GM18867 (cell line): ENCODE data around the gene MYT1.
"Not testable (repeated sequence)": the region's sequence is repeated elsewhere in the genome, so short reads cannot be mapped to it uniquely, and the experiment has no call there.

Experiments
- ATAC-seq: cut with Tn5 transposase; IDR thresholded peaks from one replicate; pipeline ENCODE4 v1.9.1; 2021; ENCODE audit warnings: mild to moderate bottlenecking, moderate library complexity; ENCODE audit not compliant: unreplicated experiment

Gene MYT1

DNA sequence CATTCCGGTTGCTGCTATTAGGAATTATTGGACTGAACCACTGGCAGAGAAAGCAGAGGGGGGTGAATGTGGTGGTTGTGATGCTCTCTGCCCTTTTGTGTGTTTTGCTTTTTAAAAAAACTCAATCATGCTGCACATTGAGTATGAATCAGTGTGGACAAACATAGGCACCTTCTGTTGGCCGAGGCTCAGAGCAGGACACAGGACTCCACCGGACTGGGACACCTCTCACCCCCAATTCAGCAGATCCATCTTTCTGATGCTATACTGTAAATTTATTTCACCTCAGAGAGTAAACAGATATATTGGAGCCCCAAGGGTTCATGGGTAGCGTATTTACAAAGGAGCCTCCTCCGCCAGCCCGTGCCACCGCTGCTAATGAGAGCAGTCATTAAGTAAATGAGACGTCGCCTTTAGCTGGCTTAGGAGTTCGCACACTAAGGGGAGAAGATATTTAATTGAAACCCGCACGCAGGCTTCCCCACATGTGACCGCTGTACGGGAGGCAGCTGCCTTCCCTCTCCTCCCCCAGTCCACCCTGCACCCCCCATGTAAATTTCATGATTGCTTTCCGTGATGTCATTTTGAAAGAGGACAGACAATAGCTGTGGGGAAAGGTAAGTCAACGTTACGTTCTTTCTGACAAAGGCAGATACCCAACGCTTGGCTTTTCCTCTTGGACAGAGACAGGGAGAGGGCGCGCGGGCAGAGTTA lies at the start of gene MYT1:
Gene MYT1, plus strand, starts transcription at position 330 of the 714 bp plus-strand sequence. CDS start 34,410 bp downstream, outside the sequence.
- ATAC-seq: no peak

DNA sequence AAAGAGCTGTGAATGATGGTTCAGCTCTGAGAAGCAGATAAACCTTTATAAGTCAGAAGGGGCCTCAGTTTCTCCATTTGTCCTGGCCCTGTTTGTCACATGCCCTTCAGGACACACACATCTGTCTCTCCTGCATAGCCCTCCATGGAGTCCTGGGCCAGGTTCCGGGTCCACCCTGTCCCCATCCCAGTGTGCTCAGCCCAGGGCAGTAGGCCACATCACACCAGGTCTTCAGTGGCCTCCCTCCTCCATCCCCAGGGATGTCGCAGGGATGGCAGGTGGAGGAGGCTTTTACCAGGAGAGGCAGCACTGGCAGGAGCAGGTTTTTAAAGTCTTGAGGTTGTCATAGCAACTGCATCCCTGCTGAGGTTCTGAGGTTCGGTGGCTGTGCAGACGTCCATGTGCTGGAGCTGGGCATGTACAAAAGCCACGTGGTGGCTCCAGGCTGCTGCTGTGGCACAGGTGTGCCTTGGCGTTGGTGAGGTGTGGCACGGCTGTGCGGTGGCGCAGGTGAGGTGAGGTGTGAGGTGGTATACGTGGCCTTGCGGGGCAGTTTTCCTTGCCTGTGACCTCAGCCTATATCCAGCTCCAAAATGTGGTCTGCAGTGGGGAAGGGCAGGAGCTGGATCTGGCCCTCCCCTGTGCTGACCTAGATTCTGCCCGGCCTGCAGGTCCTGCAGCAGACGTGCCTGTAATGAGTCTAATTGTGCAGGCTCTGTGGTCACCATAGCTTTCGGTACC lies 48.9 kb upstream of the MYT1 start:
- no peak for ATAC-seq

DNA sequence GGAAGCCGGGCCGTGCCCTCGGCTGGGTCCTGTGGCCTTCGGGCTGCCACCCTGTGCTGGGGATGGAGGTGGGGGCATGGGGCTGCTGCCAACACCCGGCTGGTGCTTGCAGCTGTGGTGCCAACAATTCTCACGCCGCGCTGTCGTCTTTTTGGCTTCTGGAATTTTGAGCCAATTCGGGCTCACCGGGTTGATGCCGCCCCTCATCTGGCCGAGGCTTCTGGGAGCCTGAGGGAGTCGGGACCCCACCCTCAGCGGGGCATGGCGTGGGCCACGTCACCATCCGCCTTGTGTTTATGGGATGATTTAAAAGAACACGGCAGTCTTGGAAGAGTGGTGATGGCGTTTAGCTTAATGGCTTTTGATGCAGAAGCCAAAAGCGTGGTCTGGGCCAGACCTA lies 48.2 kb upstream of the MYT1 start:
- ATAC-seq: no peak

- ATAC-seq: no peak
Measured at GRCh38 chr20:64116541-64117431, 47.5 kb upstream of the MYT1 start.

- not testable (repeated sequence) for ATAC-seq
Measured at GRCh38 chr20:64117432-64117777, 46.8 kb upstream of the MYT1 start.

DNA sequence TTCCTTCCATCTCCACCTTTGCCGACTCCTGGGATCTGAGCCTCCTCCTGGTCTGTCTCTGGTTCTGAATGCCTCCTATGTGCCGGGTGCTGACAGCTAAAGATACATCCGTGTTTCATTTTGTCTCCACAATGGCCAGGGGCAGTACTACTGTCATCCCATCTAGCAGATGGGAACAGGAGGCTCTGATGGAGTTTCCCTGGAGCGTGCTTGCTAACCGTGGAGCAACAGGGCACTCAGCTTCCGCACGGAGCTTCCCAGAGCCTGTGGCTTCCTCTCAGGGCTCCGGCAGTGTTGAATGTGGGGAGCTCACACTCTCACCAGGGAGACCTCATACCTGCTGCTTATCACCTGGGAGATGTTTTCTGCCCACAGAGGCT lies 45.0 kb upstream of the MYT1 start:
- no peak for ATAC-seq

DNA sequence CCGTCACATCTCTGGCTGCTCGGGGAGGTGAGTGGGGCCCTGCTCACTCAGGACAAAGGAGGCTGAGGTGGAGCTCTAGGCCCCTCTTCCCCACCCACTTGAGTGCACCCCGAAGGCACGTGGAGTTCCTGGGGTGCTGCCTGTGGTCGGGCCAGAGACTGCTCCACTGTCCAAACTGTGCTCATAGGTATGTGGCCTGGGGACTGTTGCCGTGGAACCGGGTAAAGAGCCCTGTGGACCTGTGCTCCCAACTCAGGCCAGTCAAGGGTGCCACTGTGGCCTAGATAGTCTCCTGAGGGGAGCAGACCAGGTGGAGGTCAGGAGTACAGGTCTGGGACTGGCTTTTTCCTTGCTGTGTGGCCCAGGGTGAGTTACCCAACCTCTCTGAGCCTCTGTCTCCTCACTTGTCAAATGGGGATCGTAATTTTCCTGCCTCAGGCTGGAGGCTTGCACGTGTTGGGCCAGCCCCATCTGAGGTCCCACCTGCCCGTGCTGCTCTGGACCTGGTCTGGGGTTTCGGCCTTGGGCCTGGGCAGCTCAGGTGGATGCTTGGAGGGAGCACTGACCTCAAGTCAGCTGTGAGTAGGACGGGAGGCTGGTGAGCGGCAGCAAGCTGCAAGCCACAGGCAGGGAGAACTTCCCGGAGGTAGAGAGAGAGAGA lies 44.4 kb upstream of the MYT1 start:
- ATAC-seq: no peak

DNA sequence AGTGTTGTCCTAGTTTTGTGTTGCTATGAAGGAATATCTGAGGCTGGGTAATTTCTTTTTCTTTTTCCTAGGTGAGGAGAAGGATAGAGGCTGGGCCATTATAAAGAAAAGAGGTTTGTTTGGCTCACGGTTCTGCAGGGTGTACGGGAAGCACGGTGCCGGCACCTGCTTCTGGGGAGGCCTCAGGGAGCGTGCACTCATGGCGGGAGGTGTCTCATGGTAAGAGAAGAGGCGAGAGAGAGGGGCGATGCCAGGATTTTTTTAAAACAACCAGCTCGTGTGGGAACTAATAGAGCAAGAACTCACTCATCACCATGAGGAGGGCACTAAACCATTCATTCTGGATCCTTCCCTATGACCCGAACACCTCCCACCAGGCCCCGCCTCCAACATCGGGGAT lies 42.7 kb upstream of the MYT1 start:
- no peak for ATAC-seq

DNA sequence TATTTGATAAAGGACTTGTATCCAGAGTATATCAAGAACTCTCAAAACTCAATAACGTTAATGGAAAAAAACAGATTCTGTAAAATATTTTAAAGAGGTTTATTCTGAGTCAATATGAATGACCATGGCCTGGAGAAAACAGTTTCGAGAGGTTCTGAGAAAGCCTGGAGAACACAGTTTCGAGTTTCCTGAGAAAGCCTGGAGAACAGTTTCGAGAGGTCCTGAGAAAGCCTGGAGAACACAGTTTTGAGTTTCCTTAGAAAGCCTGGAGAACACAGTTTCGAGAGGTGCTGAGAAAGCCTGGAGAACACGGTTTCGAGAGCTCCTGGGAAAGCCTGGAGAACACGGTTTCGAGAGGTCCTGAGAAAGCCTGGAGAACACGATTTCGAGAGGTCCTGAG lies 41.3 kb upstream of the MYT1 start:
- not testable (repeated sequence) for ATAC-seq

DNA sequence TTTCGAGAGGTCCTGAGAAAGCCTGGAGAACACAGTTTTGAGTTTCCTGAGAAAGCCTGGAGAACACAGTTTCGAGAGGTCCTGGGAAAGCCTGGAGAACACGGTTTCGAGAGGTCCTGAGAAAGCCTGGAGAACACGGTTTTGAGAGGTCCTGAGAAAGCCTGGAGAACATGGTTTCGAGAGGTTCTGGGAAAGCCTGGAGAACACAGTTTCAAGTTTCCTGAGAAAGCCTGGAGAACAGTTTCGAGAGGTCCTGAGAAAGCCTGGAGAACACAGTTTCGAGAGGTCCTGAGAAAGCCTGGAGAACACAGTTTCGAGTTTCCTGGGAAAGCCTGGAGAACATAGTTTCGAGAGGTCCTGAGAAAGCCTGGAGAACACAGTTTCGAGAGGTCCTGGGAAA lies 40.7 kb upstream of the MYT1 start:
- not testable (repeated sequence) for ATAC-seq

- ATAC-seq: no peak
Measured at GRCh38 chr20:64129146-64129782, 35.0 kb upstream of the MYT1 start.

DNA sequence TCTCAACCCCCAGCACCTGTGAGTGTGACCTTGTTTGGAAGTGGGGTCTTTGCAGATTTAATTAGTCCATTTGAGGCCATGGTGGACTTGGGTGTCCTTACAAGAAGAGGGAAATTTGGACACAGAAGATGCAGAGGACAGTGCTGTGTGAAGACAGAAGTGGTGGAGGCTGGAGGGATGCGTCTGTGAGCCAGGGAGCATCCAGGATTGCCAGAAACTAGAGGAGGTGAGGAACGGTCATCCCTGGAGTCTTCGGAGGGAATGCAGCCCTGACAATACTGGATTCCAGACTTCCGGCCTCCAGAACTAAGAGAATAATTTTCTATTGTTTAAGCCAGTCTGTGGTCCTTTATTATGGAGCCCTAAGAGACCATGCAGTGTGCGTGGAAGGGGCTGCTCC lies 34.0 kb upstream of the MYT1 start:
- no peak for ATAC-seq

GRCh38 chr20:64130876-64131275 lies 33.4 kb upstream of the MYT1 start:
- no peak for ATAC-seq

GRCh38 chr20:64131406-64131805 lies 32.8 kb upstream of the MYT1 start:
- no peak for ATAC-seq

DNA sequence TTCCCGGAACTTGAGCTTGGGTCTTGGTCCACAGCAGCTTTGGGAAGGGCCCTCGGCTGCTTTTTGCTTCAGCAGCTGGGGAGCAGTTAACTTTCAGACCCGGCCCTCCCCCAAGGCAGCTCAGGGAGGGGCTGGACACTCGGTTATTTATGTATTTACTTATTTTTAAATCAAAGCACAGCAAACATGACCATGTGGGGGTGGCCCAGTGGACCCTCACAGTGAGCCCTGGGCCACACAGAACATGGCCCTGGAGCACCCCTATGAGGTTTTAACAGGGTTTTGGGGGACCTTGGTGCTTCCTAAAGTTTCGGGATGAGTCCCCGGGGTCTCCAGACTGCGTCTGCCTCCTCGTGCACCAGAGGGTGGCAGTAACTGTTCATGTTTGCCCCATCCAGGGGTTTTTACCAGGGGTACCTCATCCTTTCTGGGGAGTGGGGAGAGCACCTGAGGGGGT lies 30.3 kb upstream of the MYT1 start:
- ATAC-seq: no peak

DNA sequence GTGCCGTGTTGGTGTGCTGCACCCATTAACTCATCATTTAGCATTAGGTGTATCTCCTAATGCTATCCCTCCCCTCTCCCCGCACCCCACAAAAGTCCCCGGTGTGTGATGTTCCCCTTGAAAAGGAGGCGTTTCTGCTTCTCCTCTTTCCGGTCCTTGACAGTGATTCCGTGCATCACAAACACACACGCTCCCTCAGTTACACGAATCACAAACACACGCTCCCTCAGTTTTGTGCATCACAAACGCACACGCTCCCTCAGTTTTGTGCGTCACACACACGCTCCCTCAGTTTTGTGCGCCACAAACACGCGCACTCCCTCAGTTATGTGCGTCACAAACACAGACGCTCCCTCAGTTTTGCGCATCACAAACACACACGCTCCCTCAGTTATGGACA lies 29.5 kb upstream of the MYT1 start:
- not testable (repeated sequence) for ATAC-seq

DNA sequence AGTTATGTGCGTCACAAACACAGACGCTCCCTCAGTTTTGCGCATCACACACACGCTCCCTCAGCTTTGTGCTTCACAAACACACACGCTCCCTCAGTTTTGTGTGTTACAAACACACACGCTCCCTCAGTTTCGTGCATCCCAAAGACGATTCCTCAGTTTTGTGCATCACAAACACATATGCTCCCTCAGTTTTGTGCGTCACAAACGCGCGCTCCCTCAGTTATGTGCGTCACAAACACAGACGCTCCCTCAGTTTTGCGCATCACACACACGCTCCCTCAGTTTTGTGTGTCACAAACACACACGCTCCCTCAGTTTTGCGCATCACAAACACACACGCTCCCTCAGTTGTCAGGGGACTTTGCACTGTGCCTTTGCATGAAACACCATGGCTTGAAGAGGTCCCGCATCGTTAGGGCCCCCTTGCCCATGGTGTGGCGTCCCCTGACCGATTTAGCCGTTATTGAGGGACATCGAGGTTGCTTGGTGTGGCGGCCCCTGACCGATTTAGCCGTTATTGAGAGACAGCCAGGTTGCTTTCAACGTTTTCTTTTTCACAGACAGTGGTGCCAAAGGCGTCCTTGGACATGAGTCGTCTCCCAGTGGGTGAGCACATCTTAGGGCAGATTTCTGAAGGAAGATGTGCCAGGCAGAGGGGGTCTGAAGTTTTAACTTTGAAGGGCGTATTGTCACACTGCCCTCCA lies 28.1 kb upstream of the MYT1 start:
- no peak for ATAC-seq

DNA sequence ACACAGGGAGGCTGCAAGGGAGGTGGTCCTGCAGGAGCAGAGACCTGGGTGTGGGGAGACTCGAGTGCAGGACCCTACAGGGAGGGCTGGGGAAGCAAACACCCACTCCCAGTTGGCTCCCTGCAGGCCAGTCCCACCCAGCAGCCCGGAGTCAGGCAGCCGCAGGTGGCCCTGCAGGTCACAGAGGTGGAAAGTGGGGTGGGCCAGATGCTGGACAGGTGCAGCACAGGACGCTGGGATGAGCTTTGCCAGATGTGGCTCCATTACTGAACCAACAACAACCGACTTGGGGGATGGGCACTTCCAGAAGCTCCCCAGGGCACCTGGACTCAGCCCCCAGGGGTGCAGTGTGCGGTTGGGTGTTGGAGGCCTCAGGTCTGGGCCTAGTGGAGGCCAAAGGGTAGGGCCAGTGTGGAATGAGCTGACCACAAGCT lies 26.6 kb upstream of the MYT1 start:
- ATAC-seq: no peak

DNA sequence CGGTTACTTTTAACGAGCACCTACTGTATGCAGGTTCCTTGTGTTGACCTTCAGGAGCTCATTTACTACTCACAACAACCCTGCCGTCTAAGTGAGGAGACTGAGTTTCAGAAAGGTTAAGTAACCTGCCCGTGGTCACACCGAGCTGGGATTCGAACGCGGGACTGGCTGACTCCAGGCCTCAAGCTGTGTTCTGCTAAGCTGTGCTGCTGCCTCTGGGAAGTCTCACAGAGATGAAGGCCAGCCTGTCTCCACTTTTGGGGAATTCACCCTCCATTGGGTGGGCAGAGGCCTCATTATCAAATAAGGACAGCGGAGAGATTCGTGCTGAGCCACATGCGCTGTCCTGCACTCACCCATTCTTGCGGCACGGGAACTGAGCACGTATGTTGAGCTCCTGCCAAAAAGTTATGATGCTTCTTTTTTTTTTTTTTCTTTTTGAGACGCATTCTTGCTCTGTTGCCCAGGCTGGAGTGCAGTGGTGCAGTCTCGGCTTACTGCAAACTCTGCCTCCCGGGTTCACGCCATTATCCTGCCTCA lies 25.9 kb upstream of the MYT1 start:
- no peak for ATAC-seq
